NCI-H1417 (cell line): Measurements from ENCODE around the gene SARS1.

Experiments used
- DNase-seq, 3 experiments: peaks; one replicate each; lab custom pipeline; 2025; lab: John Stamatoyannopoulos, UW

SARS1 gene

GRCh38 chr1:109225711-109226445 is 12.2 kb downstream of the SARS1 start:
- no peak for DNase-seq

GRCh38 chr1:109228167-109228566 is 14.4 kb downstream of the SARS1 start:
- no peak for DNase-seq

GRCh38 chr1:109229531-109230127 is 15.9 kb downstream of the SARS1 start:
- peak; percentile 38 to 92 (median 81) for DNase-seq

GRCh38 chr1:109231066-109231465 is 17.3 kb downstream of the SARS1 start:
- peak in 1 of 3 experiments; percentile 34 for DNase-seq

GRCh38 chr1:109235137-109235536 is 21.4 kb downstream of the SARS1 start:
- DNase-seq, result no peak

GRCh38 chr1:109237512-109237911 is 23.8 kb downstream of the SARS1 start:
- no peak for DNase-seq

- DNase-seq, result no peak
Observed at GRCh38 chr1:109238382-109238781, 24.7 kb downstream of the SARS1 start.

GRCh38 chr1:109239047-109239408 is 25.3 kb downstream of the SARS1 start:
- DNase-seq, result no peak

- peak in 2 of 3 experiments; percentile 19 to 26 for DNase-seq
Observed at GRCh38 chr1:109239409-109240068, 25.8 kb downstream of the SARS1 start.

GRCh38 chr1:109240158-109241152 is 26.7 kb downstream of the SARS1 start:
- DNase-seq, result peak in 1 of 3 experiments; percentile 17

GRCh38 chr1:109241344-109241743 is 27.6 kb downstream of the SARS1 start:
- DNase-seq, result no peak

GRCh38 chr1:109241841-109242345 is 28.2 kb downstream of the SARS1 start:
- no peak for DNase-seq

GRCh38 chr1:109242387-109242786 is 28.7 kb downstream of the SARS1 start:
- DNase-seq, result no peak

- no peak for DNase-seq
Observed at GRCh38 chr1:109243221-109243620, 29.5 kb downstream of the SARS1 start.

GRCh38 chr1:109243860-109244552 is 30.3 kb downstream of the SARS1 start:
- no peak for DNase-seq

- DNase-seq, result no peak
Observed at GRCh38 chr1:109246141-109246551, 32.4 kb downstream of the SARS1 start.

- DNase-seq, result no peak
Observed at GRCh38 chr1:109247401-109248365, 34.0 kb downstream of the SARS1 start.

- DNase-seq, result no peak
Observed at GRCh38 chr1:109248444-109248796, 34.7 kb downstream of the SARS1 start.

- DNase-seq, result peak; percentile 74 to 85 (median 83)
Observed at GRCh38 chr1:109248797-109249629, 35.3 kb downstream of the SARS1 start, which contains the start of gene CELSR2. CELSR2 (plus strand) TSS chr1:109249539; CDS start chr1:109250080, 541 bp downstream.
